HG03139 (cell line): ENCODE measurements around the gene GSC2.

Experiments
- ATAC-seq: cut with Tn5 transposase; IDR thresholded peaks from one replicate; pipeline ENCODE4 v1.9.1; 2021; ENCODE audit not compliant: unreplicated experiment

The GSC2 gene

GRCh38 chr22:19136915-19137314 lies 13.2 kb downstream of the GSC2 start:
- ATAC-seq, result no peak

- ATAC-seq, result no peak
These were observed 15.2 kb downstream of the GSC2 start for GRCh38 chr22:19134874-19135273.

DNA sequence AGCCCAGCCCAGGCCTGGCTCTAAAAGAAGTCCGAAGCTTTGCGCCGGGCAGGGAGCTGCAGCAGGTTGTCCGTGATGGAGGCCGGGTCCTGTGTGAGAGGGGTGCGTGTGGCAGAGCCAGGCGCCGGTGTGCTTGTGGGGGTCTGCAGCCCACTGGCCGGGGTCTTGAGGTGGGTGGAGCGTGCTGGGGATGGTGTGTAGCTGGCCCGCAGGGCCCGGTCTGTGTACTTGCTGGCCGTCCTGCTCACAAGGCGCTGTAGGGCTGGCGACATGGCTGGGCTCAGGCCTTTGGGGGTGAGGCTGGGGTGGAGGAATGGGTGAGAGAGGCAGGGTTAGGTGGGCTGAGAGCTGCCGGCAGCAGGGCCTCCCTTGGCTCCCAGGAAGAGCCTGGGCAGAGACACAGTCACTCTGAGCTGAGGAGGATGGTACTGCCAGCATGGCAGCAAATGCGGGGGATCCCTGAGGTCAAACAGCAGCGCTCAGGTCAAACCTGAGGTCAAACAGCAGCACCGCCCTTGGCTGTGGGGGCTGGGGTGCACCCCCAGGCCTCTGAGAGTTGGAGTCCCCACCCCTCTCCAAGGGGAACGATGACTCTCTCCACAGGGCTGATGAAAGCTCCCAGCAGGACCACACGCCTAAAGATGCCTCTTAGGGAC lies 15.8 kb downstream of the GSC2 start:
- no peak for ATAC-seq

DNA sequence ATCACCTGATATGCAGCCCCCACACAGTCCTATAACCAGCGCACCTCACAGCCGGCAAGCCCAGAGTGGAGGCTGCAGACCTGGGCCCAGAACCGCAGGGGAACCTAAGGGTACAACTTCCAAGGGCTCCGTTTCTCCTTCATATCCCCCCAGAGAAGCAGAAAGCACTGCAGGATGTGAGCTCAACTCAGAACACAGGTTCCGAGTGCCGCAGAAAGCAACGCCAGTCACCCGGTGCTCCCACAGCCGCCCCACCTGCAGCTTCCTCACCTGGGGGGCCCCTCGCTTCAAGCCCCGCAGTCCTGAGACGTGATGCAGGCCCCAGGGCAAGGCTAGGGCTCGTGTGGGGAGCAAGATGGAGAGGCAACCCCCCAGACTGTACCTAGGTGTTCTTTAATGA lies 16.5 kb downstream of the GSC2 start:
- no peak for ATAC-seq

DNA sequence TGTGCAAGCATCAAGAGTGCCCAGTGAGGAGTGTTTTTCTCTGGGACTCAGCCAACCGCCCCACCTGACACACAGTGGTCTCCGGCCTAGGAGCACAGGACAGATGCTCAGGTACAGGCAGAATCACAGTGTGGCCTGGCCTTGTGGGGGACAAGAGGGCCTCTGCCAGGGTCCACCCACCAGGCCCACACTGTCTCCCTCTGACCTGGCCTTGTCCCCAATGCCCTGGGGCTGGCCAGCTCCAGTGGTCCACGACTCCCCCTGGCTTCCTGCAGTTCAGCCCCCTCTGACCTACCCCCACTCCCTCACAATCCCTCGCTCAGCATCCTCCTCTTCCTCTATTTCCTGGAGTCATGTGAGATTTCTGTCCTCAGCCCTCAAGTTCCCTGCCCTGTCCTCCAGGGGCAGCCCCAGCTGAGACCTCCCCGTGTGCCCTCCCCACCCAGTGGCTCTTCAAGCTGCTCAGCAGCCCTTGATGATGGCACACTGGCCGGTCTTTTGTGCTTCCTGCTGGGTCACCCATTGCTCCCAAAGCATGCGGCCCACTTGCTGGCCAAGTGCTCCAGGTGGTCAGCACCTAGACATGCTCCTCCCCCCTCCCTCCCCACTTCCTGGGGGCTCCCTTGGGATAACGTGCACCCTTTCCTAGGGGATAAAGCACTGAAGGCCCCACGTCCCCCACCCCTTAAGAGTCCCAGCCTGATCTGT lies 17.2 kb downstream of the GSC2 start:
- ATAC-seq, result no peak

- no peak for ATAC-seq
These were observed 17.9 kb downstream of the GSC2 start for GRCh38 chr22:19132153-19132552.

DNA sequence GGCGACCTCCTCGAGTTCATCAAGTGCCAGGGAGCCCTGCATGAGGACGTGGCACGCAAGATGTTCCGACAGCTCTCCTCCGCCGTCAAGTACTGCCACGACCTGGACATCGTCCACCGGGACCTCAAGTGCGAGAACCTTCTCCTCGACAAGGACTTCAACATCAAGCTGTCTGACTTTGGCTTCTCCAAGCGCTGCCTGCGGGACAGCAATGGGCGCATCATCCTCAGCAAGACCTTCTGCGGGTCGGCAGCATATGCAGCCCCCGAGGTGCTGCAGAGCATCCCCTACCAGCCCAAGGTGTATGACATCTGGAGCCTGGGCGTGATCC lies 18.4 kb downstream of the GSC2 start:
- no peak for ATAC-seq

- no peak for ATAC-seq
These were observed 19.0 kb downstream of the GSC2 start, which contains the start of gene TSSK2 for GRCh38 chr22:19130959-19131684. Gene TSSK2 (plus strand): TSS chr22:19131308. CDS start chr22:19131400, 92 bp downstream.

DNA sequence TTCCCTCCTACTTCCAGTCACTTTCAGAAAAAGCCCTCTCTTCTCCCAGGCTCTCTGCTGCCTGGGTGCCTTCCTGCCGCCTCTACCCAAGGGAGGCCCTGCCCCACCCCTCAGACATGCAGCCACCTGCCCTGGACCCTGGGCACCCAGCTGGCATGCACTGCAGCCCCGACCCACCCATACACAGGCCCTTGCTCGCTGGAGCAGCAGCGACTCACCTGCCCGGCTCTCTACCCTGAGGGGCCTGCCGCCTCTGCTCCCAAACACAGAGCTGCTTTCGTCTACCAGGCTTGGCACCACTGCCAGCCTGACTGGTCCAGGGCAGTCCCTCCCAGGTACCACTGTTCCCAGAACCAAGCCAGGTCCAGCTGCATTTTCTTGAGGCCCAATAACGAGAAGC lies 20.2 kb downstream of the GSC2 start:
- ATAC-seq, result no peak

DNA sequence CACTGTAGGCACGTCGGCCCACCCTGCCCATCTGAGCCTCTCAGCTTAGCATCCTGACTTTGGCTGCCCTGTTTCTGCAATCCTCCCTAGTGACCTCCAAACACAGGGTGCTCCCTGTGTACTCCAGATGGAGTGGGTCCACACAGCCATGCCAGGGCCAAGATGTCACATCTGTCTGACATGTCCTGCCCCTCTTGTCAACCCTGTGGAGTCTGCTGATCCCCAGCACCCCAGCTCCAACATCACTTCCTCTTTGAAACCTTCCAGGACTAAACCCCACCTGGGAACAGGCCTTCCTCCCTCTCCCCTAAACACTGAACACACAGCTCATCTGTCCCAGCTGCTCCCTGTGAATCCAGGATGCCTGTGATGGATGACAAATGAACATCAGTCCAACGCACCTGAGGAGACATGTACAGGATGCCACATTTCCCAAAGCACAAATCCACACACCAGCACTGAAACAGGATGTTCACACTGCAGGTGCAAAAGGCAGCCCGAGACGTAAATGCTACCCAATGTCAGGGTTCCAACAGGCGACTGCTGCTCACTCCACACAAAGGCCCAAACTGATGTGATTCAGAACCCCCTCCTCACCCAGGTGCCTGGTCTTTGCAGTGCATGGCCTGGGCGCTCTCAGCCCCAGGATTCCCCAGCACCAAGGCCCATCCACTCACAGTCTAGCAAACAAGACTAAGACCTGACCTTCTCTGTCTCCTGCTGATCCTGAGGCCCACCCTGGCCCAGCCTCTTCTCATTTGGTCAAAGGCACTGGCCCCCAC lies 21.0 kb downstream of the GSC2 start:
- ATAC-seq, result no peak

- ATAC-seq, result no peak
These were observed 22.1 kb downstream of the GSC2 start for GRCh38 chr22:19128009-19128401.

DNA sequence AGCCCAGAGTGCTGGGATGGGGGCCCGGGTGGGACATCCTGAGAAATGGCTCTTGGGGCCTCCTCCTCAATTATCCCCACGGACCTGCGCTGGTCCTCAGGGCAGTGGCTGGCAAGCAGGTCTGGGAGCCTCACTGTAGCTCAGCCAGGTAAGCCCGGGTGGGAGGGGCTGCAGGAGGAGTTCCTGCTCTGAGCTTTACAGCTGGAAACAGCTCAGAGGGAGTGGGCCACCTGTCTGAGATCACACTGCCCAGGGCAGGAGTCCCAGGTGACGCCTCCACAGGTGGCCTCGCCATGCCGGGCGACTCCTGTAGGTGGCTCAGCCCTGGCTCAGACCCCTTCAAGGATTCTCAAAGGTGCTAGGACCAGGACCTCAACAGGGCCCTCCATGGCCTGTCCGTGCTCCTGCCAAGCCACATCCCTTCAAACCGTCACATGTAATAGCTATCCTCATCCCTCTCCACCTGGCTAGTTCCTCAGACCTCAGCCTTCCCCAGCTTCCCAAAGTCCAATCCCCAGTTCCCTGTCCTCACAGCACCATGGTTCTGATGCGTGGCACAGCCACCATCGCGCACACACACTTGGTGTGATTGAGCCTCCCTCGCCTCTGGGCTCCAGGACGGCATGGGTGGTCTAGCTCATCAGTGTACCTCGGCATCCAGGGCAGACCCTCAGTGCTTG lies 22.6 kb downstream of the GSC2 start:
- ATAC-seq, result no peak

GRCh38 chr22:19126309-19127273 lies 23.5 kb downstream of the GSC2 start:
- ATAC-seq, result no peak

- no peak for ATAC-seq
These were observed 24.4 kb downstream of the GSC2 start for GRCh38 chr22:19125474-19126308.

- ATAC-seq, result no peak
These were observed 25.1 kb downstream of the GSC2 start for GRCh38 chr22:19125011-19125410.

GRCh38 chr22:19124377-19124776 lies 25.7 kb downstream of the GSC2 start:
- no peak for ATAC-seq

DNA sequence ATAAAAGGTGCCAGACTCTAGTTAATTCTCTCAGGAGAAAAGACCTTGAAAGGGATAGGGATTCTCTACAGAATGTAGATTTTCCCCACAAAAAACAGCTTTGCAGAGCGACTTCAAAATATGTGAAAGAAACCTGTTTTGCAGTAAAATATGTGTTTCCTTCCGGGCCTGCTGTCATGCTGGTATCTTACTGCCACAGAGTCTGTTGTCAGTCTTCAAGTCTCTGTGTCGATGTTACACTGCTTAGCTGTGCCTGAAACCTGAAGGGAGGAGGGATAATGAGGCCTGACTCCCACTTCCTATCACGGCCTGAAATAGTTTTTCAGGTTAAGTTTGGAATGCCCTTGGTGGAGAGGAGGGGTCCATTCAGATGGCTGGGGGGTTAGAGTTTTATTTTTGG lies 26.2 kb downstream of the GSC2 start:
- no peak for ATAC-seq

- ATAC-seq, result no peak
These were observed 27.2 kb downstream of the GSC2 start for GRCh38 chr22:19122752-19123492.
